AG04449 (cell line): ENCODE data around the gene ADGRA3.

ENCODE experiments used
- CTCF ChIA-PET: fragments of 350-600 bp; formaldehyde crosslinking; extraction: SDS; loops from one replicate; lab custom pipeline; 2021; ENCODE audit warnings: antibody characterized with exemption; lab: Yijun Ruan, JAX
- POLR2A ChIA-PET: fragments of 400-600, 350-600 bp; formaldehyde crosslinking; extraction: SDS; loops from one replicate; lab custom pipeline; 2020; ENCODE audit warnings: antibody characterized with exemption, inconsistent platforms; lab: Yijun Ruan, JAX
- DNase-seq: peaks from one replicate; pipeline ENCODE4 v3.0.0-alpha.2; 2010; ENCODE audit warnings: low read depth, low spot score
- H3K4me3 ChIP-seq: 2 replicates; pipeline ENCODE4 v1.5.1; 2011; ENCODE audit warnings: low read depth, mild to moderate bottlenecking, control low read depth, low read length
- CTCF ChIP-seq: IDR thresholded peaks from one replicate; pipeline ENCODE4 v1.5.1; 2011; ENCODE audit warnings: mild to moderate bottlenecking, moderate library complexity, low read length, control low read depth, inconsistent platforms; ENCODE audit not compliant: insufficient read depth; ENCODE audit errors: missing control alignments

ADGRA3 gene

GRCh38 chr4:22500128-22500611, 15.7 kb downstream of the ADGRA3 start:
- TF ChIP-seq CTCF: no peak
- CTCF ChIA-PET: no interaction called here
- no peak for DNase-seq
- POLR2A ChIA-PET: no interaction called here
- H3K4me3 ChIP-seq: no peak overlapping the region

- ChIA-PET POLR2A (no interaction called here), CTCF (no interaction called here)
- no peak overlapping the region for H3K4me3 ChIP-seq
- DNase-seq: no peak
- TF ChIP-seq CTCF: no peak
Observed at GRCh38 chr4:22498866-22499265, 17.0 kb downstream of the ADGRA3 start.

- no peak overlapping the region for H3K4me3 ChIP-seq
- ChIA-PET POLR2A (no interaction called here), CTCF (interaction anchor here (0.6 kb wide), 1 partner anchor 38 kb away, joined by 3 read pairs; no protein-coding TSS in a partner anchor)
- TF ChIP-seq CTCF: no peak
- DNase-seq: no peak
Observed at GRCh38 chr4:22496165-22496813, 19.6 kb downstream of the ADGRA3 start.

GRCh38 chr4:22493523-22493922, 22.3 kb downstream of the ADGRA3 start:
- TF ChIP-seq CTCF: no peak
- H3K4me3 ChIP-seq: no peak overlapping the region
- ChIA-PET CTCF (no interaction called here), POLR2A (no interaction called here)
- no peak for DNase-seq

- no peak overlapping the region for H3K4me3 ChIP-seq
- TF ChIP-seq CTCF: no peak
- no peak for DNase-seq
- ChIA-PET POLR2A (interaction anchor here (0.6 kb wide), 1 partner anchor 770 kb away, joined by 3 read pairs; no protein-coding TSS in a partner anchor), CTCF (no interaction called here)
Observed at GRCh38 chr4:22492987-22493386, 22.9 kb downstream of the ADGRA3 start.

GRCh38 chr4:22491939-22492338, 23.9 kb downstream of the ADGRA3 start:
- H3K4me3 ChIP-seq: no peak overlapping the region
- no peak for TF ChIP-seq CTCF
- ChIA-PET CTCF (no interaction called here), POLR2A (no interaction called here)
- DNase-seq: no peak
